T-helper 1 cell treated with Interleukin-12 subunit alpha and Interleukin-12 subunit beta and Interleukin-4 antibody, amounts not matched to agents 30 ng/mL and 1 ng/mL, for 36 hours (primary cell): Measurements from ENCODE around the gene KCNE2. TPM values are rescaled to one million over a fixed set of nuclear protein-coding genes. Genes with fewer than 3 reads are reported as not detected.

Source experiments
- intact Hi-C: fragments of 100-400 bp; cut with micrococcal nuclease; formaldehyde crosslinking; loops from one replicate; pipeline ENCODE4 v1.15.1; 2024
- total RNA-seq: library from RNA; stranded (reverse); gene quantifications from 2 replicates; pipeline ENCODE4 v1.2.3, GENCODE V29; 2022

The KCNE2 gene, protein sequence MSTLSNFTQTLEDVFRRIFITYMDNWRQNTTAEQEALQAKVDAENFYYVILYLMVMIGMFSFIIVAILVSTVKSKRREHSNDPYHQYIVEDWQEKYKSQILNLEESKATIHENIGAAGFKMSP
- not detected in 2 replicates for total RNA-seq

DNA sequence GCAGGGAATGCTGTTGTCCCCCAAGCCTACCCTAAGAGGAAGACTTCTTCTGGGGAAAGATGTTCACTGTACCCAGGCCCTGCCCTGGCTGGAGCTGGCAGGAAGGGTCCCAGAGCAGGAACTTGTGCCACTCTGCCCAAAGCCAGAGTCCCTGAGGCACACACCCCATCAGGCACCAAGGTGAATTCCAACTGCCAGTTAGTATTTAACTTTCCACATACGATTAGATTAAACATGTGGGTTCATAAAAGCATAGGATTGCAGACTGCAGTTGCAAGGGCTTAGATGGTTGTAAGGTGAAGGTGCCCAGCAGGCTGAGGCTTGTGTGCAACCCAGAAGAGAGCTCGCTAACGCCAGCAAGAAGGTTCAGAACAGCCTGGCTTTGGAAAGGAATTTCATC lies at the start of gene KCNE2:
Gene KCNE2 (plus strand): TSS at position 274 of the 400 bp plus-strand sequence. CDS start 6,473 bp downstream, outside the sequence.
- intact Hi-C loops, result no loop called here

DNA sequence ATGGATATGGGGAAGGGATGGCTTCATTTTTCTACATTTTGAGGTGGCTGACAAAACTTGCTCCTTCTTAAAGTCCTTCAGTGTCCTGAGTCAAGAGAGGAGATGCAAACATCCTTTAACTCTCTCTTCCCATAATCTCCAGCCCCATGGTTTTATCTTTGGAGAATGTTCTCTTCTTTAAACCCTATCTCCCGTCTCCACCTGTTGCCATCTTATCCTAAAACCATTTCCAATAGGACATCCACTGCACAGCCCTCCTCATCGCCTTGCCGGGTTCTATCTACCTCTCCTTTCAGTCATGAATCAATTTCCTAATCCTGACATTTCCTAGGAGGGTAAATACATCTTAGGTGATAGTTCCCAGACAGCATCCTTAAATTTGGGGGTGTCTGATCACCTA lies 44.2 kb upstream of the KCNE2 start:
- intact Hi-C loops, result no loop called here

DNA sequence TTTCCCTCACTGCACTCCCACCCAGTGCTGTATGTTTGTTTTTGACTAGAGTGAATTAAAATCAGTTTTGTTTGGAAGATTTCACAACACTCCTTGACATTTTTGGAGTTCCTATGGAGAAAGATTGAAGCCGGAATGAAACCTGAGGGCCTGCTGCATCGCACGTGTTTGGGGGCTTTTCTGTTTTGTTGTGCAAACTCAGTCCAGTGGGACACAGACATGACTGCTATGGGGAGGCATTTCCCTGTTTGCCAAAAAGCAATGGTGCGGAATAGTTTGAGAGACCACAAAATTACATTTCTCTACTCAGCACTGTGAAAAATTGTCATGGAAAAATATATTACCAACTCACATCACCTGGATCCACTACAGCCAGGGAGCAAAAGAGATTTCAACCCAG lies 43.8 kb upstream of the KCNE2 start:
- intact Hi-C loops, result no loop called here

DNA sequence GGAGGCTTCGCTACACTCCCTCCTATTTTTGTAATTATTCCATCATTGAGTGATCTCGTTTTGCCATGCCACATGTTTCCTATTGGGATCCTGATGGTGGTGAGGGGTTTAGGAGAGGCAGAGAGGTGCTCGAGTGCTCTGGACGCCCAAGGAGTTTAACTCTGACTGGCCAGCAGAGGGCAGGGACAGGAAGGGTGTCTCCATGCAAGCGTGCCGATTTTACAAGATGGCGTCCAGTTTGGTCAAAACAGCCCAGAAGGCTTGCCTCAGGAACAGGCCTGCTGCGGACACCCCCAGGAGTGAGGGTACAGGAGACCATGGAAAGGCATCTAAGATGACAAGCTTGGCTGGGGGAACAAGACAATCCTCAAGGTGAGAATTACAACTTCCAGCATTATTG lies 33.8 kb upstream of the KCNE2 start:
- intact Hi-C loops, result no loop called here

DNA sequence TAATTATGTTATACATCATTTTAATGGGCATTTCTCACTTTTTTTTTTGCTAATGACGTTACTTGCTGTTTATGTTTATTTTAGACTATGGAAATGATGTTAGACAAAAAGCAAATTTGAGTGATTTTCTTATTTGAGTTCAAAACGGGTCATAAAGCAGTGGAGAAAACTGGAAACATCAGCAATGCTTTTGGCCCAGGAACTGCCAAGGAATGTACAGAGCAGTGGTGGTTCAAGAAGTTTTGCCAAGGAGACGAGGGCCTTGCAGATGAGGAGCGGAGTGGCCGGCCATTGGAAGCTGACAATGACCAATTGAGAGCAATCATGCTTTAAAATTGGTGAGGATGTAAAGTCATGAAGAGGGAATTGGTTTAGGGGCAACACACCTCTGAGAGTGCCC lies 32.1 kb upstream of the KCNE2 start:
- intact Hi-C loops, result no loop called here

DNA sequence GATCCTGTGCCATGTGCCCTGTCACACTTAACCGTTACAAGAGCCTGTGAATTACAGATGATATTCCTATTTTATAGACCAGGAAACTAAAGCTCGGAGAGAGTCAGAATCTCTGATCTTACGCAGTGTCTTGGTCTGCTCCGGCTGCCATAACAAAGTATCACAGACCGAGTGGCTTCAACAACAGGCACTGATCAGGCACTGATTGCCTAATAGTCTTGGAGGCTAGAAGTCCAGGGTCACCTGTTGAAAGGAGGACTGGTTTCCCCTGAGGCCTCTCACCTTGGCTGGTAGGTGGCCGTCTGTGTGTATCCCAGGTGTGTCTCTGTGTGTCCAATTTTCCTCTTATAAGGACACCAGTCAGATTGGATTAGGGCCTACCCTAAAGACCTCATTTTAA lies 31.5 kb upstream of the KCNE2 start:
- intact Hi-C loops, result no loop called here

DNA sequence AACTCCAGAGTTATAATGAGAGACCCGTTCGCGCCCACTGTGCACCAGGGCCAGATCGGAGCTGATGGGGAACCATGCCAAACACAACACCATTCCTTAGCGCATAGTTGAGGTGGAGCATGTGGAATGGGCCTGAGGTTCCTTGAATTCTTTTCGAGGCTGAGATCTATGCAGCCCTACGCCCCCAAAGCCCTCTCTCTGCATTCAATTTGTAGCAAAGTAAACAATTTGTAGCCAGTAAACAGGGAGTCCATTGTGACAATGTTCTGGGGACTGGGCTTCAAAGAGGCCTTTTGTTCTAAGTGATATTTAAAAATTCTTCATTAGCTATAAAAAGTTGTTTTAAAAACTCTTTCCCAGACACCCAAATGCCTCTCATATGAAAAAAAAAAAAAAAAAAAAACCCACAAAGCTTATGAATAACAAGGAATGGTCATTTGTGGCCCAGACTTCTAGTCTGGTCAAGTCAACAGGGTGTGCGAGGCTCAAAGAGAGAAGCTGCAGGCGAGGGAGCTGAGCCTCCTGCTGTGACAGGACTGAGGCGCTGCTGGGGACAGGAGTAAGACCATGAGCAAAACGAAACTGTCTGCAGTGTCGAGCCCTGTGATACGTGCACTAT lies 30.6 kb upstream of the KCNE2 start:
- intact Hi-C loops, result no loop called here

DNA sequence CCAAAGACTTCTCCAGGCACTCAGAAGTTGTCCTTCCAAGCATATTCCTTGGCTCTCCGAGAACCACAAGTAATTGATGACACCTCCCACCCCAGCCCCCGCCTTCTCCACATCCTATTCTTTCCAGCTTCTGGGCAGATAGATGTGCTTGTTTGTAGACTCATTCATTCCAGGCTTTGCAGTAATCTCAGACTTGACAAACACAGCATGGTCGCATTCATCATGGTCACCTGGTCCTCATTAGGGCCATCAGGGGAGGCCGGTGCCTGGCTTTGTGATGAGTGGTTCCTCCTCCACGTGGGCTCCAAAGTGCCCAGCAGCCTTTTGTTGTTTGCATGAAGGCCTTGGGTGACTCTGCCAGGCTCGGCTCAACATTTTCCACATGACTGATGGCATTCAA lies 28.5 kb upstream of the KCNE2 start:
- intact Hi-C loops, result no loop called here

DNA sequence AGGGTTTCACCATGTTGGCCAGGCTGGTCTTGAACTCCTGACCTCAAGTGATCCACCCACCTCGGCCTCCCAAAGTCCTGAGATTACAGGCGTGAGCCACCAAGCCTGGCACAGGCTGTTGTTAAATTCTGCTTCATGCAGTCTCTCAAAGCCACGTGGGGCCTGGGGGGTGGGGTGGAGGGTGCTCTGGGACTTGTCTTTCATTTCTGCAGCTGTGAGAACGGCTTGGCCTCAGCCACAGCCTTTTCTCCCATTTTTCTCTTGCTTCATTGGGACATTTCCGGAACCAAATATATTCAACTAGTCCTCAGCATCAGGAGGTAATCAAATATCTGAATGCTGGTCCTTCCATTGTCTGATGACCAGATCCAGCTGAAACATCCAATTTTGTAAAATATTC lies 27.6 kb upstream of the KCNE2 start:
- intact Hi-C loops, result no loop called here

DNA sequence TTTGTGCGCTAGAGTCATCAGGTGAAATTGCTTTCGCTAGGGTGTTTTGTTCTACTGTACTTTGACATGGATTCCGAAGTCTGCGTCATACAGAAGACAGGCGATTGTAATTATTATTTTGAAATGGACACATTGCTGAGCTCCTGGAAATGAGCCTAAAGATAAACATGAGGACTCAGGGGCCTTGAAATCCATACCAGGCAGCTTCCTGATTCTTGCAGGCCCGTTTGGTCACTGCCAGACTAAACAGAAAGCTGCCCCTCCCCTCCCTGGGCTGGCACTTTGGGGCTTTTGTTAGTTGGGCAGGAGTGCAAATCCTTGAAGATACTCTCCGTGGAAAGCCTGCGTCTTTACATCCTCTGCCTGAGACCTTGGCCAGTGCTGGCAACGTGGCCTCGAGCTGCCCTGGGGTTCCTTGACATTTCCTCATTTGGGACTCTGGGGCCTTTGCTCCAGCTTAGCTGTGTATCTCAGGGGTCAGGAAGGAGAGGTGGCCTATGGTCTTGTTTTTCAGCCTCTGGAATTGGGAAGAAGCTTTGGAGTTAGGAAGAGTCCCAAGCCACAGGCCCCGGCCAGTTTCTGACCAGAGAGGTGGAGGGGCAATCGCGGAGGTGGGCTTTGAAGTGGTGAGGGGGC lies 26.9 kb upstream of the KCNE2 start:
- intact Hi-C loops, result no loop called here

DNA sequence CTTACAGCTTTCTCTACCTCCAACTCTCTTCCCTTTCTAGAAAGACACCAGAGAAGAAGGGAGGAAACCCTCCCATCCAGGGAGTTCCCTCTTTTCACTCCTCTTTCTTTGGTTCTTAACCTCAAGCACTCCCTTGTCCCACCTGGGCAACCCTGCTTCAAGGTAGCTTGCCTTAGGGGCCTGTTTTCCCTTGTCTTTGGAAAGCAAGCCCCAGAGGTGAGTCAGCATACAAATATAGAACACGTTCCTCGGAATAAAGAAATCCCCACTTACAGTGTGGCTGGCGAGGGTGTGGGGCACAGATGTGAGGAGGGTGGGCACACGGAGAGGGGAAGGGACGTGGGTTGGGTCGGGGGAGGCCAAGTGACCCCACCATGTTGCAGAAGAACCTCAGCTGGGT lies 26.1 kb upstream of the KCNE2 start:
- intact Hi-C loops, result no loop called here

DNA sequence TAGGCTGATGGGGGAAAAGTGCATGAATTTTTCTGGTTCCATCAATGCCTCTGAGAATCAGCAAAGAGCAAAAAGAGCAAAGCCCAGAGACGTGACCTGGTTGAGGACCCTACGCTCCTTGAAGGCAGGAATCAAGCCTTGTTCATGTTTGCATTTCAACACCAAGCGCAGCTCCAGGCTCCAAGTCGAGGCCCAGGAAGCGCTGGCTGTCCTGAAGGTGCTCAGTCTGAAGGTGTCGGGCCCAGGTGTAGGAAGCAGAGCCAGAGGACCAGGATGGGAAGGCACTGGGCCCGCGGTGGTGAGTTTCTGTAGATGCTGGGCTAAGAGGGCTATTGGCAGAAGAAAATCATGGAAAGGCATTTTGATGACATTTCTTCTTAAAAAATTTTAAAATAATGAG lies 25.6 kb upstream of the KCNE2 start:
- intact Hi-C loops, result no loop called here

DNA sequence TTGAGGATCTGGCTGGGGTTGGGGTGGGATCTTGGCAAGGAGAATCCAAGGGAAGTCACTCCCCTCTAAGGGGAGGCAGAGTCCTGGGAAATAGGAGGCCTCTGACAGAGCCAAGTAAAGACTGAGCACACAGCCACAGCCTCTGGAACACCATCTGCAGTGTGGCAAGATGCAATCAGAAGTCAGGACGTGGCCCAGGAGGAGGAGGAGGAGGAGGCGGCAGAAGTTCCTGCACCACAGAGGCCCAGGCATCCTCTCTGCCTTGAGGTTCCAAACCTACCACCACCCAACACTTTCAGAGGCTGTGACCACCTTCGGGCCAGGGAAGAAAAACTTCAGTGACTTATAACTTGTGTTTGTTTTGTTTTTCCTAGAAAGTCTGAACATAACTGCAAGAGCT lies 23.7 kb upstream of the KCNE2 start:
- intact Hi-C loops, result no loop called here

DNA sequence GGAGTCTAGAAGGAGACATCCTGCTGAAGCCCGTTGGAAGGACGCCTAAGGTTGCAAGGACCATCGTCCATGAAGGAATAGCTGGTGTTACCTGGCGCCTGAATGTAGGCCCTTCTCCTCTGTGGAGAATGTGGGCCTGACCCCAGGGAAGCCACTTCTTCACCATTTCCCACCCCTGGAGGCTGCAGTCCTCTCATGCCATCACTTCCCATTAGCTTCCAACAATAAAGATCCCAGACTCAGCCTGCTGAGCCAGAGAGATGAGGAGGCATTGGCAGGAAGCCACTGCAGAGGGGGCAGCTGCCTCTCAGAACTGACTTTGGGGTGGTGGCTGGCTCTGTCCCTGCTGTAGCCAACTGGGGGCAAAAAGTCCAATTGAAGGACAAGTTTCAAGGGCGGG lies 21.3 kb upstream of the KCNE2 start:
- intact Hi-C loops, result no loop called here

DNA sequence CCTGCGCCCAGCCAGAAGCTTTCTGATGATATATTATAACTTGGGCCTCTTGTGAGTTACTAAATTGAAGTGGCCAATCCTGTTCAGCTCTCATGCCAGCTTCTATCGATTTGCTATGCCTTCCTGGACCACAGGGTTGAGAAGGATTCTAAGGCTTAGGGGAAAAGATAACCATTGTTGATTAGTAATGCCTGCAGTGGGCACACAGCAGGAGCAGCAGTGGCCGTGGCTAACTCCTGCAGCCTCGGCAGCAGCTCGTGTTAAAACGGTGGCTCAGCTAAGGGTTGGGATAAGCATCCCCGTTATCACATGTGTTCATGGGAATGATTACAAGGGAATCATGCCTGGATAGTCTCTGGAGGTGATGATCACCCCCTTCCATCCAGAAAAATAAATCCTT lies 20.5 kb upstream of the KCNE2 start:
- intact Hi-C loops, result no loop called here

DNA sequence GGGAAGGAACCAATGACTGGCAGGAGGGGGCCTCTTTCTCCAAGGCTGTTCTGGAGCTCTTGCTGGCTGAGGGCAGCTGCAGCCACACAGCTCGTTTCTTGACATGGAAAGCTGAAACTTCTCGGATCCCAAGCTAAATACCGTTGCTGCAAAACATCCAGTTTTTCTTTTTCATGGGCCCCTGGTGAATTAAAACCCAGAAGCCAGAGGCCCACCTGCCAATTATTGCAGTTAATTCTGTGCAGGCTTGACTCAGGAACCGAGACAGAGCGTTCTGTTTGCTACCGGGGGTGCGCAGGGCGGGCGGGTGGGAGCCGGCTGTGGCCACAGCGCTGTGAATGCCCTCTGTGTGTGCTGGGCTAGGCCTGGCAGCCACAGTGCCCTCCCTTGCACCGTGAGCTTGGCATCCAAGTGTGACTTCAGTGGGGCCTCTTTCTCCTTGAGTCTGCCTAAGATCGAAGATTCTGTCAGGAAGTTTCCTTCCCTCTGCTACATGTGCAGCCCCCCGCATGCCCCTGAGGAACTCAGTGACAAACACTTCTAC lies 19.9 kb upstream of the KCNE2 start:
- intact Hi-C loops, result no loop called here

DNA sequence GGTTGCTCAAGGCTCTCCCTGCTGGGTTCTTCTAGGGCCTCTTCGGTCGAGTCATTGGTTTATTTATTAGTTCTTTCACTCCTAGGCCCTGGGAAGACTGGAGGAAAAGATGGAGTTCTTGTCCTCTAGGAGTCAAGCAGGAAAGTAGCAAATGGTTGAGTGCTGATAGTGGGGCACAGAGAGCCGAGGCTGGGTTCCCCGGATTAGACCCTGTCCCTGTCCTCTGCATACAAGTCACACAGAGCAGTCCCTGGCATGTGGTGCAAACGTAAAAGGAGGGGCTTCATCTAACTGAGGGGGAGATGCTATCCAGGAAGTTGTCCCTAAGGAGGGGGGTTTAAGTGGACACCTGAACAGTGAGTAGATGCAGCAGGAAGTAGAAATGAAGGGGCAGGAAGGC lies 19.2 kb upstream of the KCNE2 start:
- intact Hi-C loops, result no loop called here

DNA sequence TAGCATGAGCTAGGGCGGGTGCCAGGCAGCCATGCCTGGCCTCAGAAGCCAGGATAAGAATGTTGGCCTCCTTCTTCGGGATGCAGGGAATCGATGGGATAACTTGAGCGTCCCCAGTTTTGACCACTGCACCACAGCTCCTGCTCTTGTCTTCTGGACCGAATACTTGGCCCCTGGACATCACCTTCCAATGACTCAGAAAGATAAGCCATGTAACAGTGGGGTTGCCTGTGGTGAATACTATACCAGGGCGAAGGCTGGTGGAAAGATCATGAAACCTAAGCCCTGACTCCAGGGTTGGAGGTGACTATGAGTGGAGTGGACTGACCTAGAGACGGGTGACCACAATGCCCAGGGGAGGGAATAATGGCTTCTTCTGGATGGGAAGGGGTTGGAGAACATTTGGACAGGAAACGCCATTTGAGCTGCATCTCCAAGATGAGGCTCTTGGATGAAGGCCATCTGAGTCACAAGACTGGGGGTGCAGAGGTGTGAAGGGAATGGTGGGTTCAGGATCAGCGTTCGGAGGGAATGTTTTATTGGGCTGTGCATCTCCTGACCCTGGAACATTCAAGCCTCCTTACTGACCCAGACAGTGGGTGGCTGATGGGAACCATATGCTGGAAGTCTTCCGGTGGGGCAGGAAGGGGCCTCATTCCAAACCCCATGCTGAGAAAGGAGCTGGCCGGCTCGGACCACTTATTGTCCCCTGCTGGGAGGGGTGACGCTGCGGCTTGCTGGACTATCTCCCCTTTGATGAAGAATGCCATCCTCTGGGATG lies 18.5 kb upstream of the KCNE2 start:
- intact Hi-C loops, result loop anchor here (5.0 kb wide), 2 partner anchors 153 to 703 kb away; partner anchors contain the start of genes CRYZL1 and ITSN1

DNA sequence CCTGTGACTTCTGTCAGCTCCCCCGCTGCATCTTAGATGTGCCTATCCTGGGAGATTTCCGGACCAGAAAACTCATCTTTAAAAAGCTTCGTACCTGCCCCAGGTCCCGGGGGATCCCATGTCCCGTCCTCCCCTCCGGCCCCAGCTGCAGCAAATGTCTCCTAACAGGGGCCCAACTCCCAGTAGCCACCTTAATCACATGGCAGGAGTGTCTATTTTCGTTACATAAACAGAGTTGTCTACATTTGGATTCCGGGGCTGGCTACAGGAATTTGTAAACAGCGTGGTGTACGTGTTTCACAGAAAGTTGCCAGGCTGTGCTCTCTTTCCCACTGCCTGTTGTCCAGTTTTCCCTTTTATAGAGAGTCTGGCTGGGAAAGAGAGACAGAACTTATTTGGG lies 17.9 kb upstream of the KCNE2 start:
- intact Hi-C loops, result loop anchor here (5.0 kb wide), 2 partner anchors 154 to 704 kb away; partner anchors contain the start of genes CRYZL1 and ITSN1

DNA sequence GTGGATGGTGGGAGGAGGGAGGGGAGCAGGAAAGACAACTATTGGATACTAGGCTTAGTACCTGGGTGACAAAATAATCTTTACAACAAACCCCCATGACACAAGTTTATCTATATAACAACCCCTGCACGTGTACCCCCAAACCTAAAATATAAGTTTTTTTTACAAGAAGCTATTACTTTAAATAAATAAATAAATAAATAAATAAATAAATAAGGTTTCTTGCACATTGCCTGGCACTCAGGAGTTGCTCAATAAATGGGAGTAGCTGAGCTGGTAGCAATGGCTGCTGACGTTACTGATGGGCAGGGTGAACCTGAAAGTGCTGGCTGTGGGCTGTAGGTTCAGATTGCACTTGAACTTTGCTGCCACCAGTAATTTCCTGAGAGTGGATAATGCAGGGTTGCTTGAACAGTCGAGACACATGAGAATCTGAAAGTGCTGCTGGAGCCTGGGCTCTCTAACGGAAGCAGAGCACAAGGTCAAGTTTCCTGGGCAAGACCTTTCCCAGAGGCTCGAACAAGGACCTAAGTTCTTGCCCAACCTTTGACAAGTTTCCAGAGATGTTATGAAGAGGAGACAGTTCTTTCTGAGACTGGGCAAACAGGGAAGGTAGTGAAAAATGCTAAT lies 14.8 kb upstream of the KCNE2 start:
- intact Hi-C loops, result loop anchor here (1.0 to 5.0 kb wide), 5 partner anchors 157 to 707 kb away; partner anchors contain the start of genes CRYZL1 and ITSN1

DNA sequence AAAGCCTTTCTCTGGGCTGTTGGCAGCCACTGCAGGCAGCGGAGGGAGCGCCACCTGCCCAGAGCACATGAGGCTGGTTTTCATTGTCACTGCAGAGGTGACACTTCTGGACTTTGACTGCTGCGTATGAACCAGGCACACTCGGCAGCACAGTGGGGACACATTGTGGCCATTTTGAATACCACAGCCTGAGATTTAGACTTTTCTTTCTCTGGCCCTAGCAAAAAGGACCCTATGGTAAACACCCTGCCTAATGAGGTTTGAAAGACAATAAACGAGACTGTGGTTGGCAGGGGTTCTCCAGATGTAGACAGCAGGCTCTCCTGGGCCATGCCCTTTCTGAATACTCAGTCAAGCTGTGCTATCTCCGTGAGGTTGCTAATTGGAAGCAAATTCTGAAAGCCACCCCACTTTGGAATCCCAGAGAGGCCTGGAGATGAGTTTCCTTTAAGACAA lies 12.0 kb upstream of the KCNE2 start:
- intact Hi-C loops, result no loop called here
